Left renal cortex interstitium (tissue), 4 donors: ENCODE measurements around the gene RAB10. TPM values are rescaled to one million over a fixed set of nuclear protein-coding genes. Genes with fewer than 3 reads are reported as not detected.

Source experiments
- DNase-seq, 4 donors: peaks; one replicate each; pipeline ENCODE4 v3.0.0-alpha.2; 2013; ENCODE audit warnings: low read depth in 4 of 4, low spot score in 2 of 4, missing footprints in 1 of 4
- polyA plus RNA-seq, 4 donors: library from polyadenylated mRNA; unstranded; fragments of 120-200 nt; gene quantifications; one replicate each; pipeline ENCODE4 v1.2.1, GENCODE V29; 2013; ENCODE audit not compliant: insufficient read length in 4 of 4

RAB10 gene
- polyA plus RNA-seq, 4 donors, result 116 to 172 (median 132) TPM

GRCh38 chr2:26175466-26176278, 141.8 kb downstream of the RAB10 start:
- DNase-seq, result no peak

- DNase-seq, result no peak
These were observed 142.4 kb downstream of the RAB10 start for GRCh38 chr2:26176279-26176615.

- no peak for DNase-seq
These were observed 143.2 kb downstream of the RAB10 start for GRCh38 chr2:26177122-26177521.

GRCh38 chr2:26178246-26178645, 144.4 kb downstream of the RAB10 start:
- no peak for DNase-seq

GRCh38 chr2:26178746-26179436, 145.0 kb downstream of the RAB10 start:
- no peak for DNase-seq

GRCh38 chr2:26179446-26179913, 145.6 kb downstream of the RAB10 start:
- DNase-seq, result no peak

GRCh38 chr2:26182441-26182840, 148.6 kb downstream of the RAB10 start:
- no peak for DNase-seq

GRCh38 chr2:26182887-26183630, 149.2 kb downstream of the RAB10 start:
- no peak for DNase-seq

- DNase-seq, result no peak
These were observed 150.2 kb downstream of the RAB10 start for GRCh38 chr2:26184121-26184520.

GRCh38 chr2:26184555-26185303, 150.8 kb downstream of the RAB10 start:
- peak; percentile 65 to 84 (median 76) for DNase-seq

- DNase-seq, result no peak
These were observed 151.5 kb downstream of the RAB10 start for GRCh38 chr2:26185304-26185928.

GRCh38 chr2:26185954-26186770, 152.3 kb downstream of the RAB10 start:
- DNase-seq, result no peak

Other genes starting within 250 kb of the RAB10 start
- 10 to 100 TPM; 17.4 to 20.7 (median 19.7) TPM for gene ASXL2, start 155.6 kb upstream of the RAB10 start, polyA plus RNA-seq
- gene KIF3C, start 51.6 kb upstream of the RAB10 start, polyA plus RNA-seq, result 10 to 100 TPM; 16.8 to 19.4 (median 19.0) TPM
- 1 to 10 TPM; 5.8 to 9.0 (median 7.8) TPM for gene GAREM2, start 139.0 kb downstream of the RAB10 start, polyA plus RNA-seq
- gene HADHA, start 210.5 kb downstream of the RAB10 start, polyA plus RNA-seq, result 100 to 1,000 TPM; 188 to 240 (median 211) TPM
- gene HADHB, start 210.9 kb downstream of the RAB10 start, polyA plus RNA-seq, result 100 to 1,000 TPM; 151 to 194 (median 167) TPM